Type B pancreatic cell (in vitro differentiated cells): ENCODE data around the gene INO80E. TPM values are rescaled to one million over a fixed set of nuclear protein-coding genes. Genes with fewer than 3 reads are reported as not detected.

Experiments used
- DNase-seq: peaks from one replicate; pipeline ENCODE4 v3.0.0; 2021; ENCODE audit warnings: mixed read lengths; ENCODE audit not compliant: unreplicated experiment; ENCODE audit errors: extremely low spot score
- H3K27ac Mint-ChIP-seq: 2 replicates; pipeline ENCODE4 v1.8.0; 2021; ENCODE audit warnings: mild to moderate bottlenecking, mixed read lengths
- H3K27me3 Mint-ChIP-seq: 2 replicates; pipeline ENCODE4 v1.8.0; 2021; ENCODE audit warnings: mixed read lengths
- H3K36me3 Mint-ChIP-seq: 2 replicates; pipeline ENCODE4 v1.8.0; 2021; ENCODE audit warnings: mixed read lengths
- H3K4me1 Mint-ChIP-seq: one replicate; pipeline ENCODE4 v1.8.0; 2021; ENCODE audit warnings: mixed read lengths; ENCODE audit not compliant: unreplicated experiment
- H3K4me3 Mint-ChIP-seq: 2 replicates; pipeline ENCODE4 v1.8.0; 2021; ENCODE audit warnings: mild to moderate bottlenecking, mixed read lengths
- H3K9me3 Mint-ChIP-seq: 2 replicates; pipeline ENCODE4 v1.8.0; 2021; ENCODE audit warnings: mixed read lengths
- total RNA-seq: library from RNA; stranded (reverse); gene quantifications from 2 replicates; pipeline ENCODE4 v1.2.1, GENCODE V29; 2021; ENCODE audit warnings: low replicate concordance
- TF ChIP-seq, protein P1 (sequence below): fragments of 200-600 bp; sonication (generic); conservative IDR thresholded peaks from 2 replicates; pipeline ENCODE4 v1.5.0; 2021; ENCODE audit warnings: antibody characterized with exemption, mild to moderate bottlenecking

INO80E gene
- total RNA-seq, 1 donor from 2014 or later = 78.7 TPM

DNA sequence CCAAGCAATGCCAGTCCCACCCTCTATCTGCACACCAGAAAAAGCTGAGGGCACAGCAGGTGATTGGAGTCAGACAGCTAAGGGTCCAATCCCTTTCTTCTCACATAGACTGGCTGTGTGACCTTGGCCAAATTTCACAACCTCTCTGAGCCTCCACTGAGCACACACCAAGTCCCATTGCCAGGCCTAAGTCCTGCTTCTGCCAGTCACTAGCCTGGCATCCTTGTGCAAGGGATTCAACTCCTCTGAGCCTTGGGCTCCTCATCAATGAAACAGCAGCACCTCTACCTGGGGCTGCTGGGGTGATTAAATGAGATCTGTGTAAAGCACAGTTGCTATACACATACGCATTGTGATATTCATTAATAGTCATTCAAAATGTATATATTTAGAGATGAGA is 50.5 kb downstream of the INO80E start:
- H3K27ac Mint-ChIP-seq = no peak overlapping the region
- H3K27me3 Mint-ChIP-seq = no peaks in the 10 kb centered on the region
- H3K4me1 Mint-ChIP-seq = peaks cover 4% of the 10 kb centered on the region
- DNase-seq = no peak
- TF ChIP-seq, protein P1, sequence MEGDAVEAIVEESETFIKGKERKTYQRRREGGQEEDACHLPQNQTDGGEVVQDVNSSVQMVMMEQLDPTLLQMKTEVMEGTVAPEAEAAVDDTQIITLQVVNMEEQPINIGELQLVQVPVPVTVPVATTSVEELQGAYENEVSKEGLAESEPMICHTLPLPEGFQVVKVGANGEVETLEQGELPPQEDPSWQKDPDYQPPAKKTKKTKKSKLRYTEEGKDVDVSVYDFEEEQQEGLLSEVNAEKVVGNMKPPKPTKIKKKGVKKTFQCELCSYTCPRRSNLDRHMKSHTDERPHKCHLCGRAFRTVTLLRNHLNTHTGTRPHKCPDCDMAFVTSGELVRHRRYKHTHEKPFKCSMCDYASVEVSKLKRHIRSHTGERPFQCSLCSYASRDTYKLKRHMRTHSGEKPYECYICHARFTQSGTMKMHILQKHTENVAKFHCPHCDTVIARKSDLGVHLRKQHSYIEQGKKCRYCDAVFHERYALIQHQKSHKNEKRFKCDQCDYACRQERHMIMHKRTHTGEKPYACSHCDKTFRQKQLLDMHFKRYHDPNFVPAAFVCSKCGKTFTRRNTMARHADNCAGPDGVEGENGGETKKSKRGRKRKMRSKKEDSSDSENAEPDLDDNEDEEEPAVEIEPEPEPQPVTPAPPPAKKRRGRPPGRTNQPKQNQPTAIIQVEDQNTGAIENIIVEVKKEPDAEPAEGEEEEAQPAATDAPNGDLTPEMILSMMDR = no peak
- H3K9me3 Mint-ChIP-seq = no peaks in the 10 kb centered on the region
- no peaks in the 10 kb centered on the region for H3K36me3 Mint-ChIP-seq
- H3K4me3 Mint-ChIP-seq = no peak overlapping the region

DNA sequence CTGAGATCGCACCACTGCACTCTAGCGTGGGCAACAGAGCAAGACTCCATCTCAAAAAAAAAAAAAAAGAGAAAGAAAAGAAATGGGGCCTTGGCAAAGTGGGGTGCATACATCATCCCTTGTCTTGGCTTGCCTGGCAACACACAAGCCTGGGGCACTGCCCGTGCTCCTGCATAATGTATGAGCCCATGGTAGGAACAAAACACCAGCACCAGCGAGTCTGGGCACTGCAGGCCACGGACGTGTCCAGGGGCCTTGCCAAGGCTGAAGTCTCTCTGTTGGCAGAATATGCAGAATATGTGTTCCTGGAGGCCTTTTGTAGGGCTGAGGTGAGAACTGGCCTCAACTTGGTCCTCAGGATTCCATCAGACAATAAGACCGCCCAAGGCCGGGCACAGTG is 53.8 kb downstream of the INO80E start:
- H3K4me1 Mint-ChIP-seq = peaks cover 16% of the 10 kb centered on the region
- H3K4me3 Mint-ChIP-seq = no peak overlapping the region
- H3K9me3 Mint-ChIP-seq = no peaks in the 10 kb centered on the region
- TF ChIP-seq, protein P1 = no peak
- DNase-seq = no peak
- no peaks in the 10 kb centered on the region for H3K36me3 Mint-ChIP-seq
- H3K27ac Mint-ChIP-seq = no peak overlapping the region
- H3K27me3 Mint-ChIP-seq = no peaks in the 10 kb centered on the region

DNA sequence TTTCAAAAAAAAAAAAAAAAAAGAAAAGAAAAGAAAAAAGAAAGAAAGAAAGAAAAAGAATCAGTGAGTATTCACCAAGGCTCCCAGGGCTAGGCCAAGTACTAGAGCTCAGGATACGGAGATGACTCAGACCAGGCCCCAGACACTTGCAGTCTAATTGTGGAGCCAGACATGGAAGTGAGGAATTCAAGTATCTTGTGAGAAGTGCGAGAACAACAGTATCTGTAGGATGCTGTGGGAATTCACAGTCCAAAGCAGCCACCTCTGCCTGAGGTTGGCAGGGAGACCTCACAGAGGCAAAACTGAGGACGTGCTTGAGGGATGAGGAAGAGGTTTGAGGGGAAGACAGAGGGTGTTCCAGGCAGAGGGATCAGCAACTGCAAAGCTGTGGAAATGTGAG is 55.5 kb downstream of the INO80E start:
- no peaks in the 10 kb centered on the region for H3K9me3 Mint-ChIP-seq
- DNase-seq = no peak
- peak overlapping the region; percentile 84 for H3K4me3 Mint-ChIP-seq
- H3K36me3 Mint-ChIP-seq = no peaks in the 10 kb centered on the region
- H3K4me1 Mint-ChIP-seq = peaks cover 22% of the 10 kb centered on the region
- peak overlapping the region; percentile 19 for H3K27ac Mint-ChIP-seq
- TF ChIP-seq, protein P1 = no peak
- no peaks in the 10 kb centered on the region for H3K27me3 Mint-ChIP-seq

DNA sequence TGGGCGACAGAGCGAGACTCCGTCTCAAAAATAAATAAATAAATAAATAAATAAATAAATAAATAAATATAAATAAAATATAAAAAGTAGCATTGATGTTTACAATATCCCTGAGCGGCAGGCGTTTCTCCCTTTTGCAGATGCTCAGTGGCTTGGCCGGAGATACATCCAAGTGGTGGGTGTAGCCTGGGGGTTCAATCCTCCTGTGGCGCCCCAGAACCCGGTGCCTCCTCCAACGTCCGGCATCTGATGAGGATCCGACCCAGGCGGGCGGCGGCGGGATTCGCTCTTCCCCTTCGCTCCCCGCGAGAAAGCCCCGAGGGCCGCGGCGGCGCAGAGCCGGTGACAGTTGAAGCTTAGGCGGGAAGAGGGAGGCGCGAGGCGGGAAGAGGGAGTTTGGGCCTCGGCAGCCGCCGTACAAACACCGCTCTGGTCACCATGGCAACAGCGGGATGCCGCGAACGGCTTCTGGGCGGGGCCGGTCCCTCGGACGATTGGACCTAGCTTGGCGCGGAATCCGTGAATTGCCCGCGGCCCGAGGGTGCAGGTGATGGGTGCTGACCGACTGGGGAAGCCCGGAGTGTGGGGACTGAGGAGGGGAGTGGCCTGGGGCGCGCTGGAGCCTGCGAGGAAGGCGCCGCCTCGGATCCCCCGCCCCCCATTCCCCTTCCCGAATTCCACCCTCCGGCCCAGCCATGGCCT is 56.8 kb downstream of the INO80E start:
- peak; percentile 95 for DNase-seq
- Mint-ChIP-seq H3K27me3 (no peaks in the 10 kb centered on the region), H3K36me3 (no peaks in the 10 kb centered on the region), H3K27ac (peak overlapping the region; percentile 66), H3K9me3 (no peaks in the 10 kb centered on the region), H3K4me1 (peaks cover 22% of the 10 kb centered on the region), H3K4me3 (peak overlapping the region; percentile 92)
- TF ChIP-seq, protein P1 = no peak

DNA sequence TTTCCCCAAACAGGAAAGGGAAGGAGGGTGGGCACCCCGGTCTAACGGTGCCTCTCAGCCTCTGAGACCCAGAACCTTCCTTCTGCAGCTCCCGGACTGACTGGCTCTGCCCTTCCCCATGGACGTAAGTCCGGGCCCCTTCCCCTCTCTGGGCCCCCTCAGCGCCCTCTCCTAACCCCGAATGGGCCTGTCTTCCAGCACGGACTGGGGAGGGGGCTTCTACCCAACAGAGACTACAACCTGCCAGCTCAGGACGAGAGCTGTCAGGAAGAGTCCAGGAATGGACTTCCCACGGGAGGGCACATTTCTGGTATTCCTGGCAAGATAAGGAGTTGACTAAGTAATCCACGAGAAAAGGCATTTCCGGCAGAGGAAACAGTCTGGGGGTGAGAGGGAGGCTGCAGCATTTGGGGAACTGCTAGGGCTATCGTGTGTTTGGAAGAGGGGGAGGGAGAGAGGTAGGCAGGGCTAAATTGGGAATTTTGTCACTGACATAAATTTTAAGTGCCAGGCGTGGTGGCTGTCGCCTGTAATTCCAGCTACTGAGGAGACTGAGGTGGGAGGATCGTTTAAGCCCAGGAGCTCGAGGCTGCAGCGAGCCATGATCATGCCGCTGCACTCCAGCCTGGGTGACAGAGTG is 57.5 kb downstream of the INO80E start:
- TF ChIP-seq, protein P1 = no peak
- H3K4me3 Mint-ChIP-seq = peak overlapping the region; percentile 92
- H3K27ac Mint-ChIP-seq = peak overlapping the region; percentile 75
- H3K9me3 Mint-ChIP-seq = no peaks in the 10 kb centered on the region
- no peaks in the 10 kb centered on the region for H3K36me3 Mint-ChIP-seq
- no peaks in the 10 kb centered on the region for H3K27me3 Mint-ChIP-seq
- H3K4me1 Mint-ChIP-seq = peaks cover 22% of the 10 kb centered on the region
- no peak for DNase-seq
